ENCODE results near the gene CYP4A22.
"Not testable (repeated sequence)": the region's sequence is repeated elsewhere in the genome, so short reads cannot be mapped to it uniquely, and the experiment has no call there.

The CYP4A22 gene

DNA sequence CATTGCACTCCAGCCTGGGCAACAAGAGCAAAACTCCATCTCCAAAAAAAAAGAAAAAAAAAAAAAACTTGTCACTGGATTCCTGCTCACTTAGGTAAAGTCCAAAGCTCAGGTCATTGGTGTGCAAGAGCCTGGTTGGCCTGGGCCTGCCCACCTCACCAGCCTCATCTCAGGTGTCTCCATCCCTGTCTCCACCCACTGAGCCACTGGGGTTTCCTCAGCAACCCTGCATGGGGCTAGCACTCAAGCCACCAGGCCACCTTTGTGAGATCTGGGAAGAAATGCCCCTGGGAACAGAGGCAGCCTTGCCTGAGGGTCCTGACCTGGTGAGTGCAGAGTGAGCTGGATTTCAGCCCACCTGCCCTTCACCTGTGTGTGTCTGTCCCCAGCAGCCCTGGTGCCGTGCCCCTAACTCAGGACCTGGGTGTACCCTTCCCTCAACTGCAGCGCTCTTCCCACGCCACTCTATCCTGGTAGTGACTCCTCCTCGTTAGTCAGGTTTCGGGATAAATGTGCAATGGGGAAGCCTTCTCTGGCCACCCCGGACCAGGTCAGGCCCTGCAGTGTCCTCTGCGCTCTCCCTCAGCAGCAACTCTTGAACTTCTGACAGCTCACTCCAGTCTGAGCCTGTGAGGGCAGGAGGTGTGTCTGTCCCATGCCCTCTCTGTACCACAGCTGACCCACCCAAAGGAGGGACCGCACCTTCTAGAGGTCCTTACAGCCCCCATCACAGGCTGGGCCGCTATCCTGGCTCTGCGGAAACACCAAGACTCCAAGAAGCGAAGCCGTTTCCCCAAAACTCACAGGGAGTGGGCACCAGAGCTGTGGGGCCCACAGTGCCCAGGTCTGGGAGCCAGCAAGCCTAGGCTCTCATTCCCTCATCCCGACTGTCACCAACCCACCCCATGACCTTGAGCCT lies 49.3 kb downstream of the CYP4A22 start:
- DNase-seq (ENCODE audit: low spot score) = peak; percentile 63

DNA sequence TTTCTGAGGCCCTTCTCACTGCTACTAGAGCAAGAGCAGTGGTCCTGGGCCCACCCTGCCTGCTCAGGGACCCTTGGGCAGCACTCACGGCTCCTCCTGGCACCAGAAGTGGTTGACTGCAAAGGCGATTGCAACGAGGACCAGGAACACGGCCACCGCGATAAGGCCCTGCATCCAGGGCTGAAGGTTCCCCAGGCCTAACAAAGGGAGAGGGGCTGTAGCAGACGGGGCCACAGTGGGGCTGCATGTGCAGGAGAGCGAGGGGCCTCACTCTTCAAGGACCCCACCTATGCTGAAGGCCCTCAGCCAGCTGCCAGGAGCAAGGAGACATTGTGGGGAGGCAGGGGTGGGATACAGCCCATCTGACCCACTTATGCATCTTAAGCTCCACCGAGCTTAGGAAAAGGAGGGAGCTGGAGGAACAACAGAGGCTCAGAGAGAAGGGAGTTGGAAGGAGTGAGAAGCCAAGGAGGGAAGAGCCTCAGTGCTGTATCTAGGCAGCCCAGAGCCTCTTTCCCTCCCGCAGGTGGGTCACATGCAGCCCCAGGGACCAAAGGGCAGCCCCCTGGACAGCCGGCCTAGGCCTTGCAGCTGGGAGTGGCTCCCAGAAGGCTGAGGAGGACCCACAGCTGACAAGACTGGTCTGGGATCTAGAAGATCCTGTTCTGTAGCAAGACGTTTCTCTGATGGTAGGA lies 50.1 kb downstream of the CYP4A22 start:
- peak; percentile 17 for DNase-seq (ENCODE audit: low spot score)

GRCh38 chr1:47187926-47188250 lies 50.6 kb downstream of the CYP4A22 start:
- no peak for DNase-seq (ENCODE audit: low spot score)

DNA sequence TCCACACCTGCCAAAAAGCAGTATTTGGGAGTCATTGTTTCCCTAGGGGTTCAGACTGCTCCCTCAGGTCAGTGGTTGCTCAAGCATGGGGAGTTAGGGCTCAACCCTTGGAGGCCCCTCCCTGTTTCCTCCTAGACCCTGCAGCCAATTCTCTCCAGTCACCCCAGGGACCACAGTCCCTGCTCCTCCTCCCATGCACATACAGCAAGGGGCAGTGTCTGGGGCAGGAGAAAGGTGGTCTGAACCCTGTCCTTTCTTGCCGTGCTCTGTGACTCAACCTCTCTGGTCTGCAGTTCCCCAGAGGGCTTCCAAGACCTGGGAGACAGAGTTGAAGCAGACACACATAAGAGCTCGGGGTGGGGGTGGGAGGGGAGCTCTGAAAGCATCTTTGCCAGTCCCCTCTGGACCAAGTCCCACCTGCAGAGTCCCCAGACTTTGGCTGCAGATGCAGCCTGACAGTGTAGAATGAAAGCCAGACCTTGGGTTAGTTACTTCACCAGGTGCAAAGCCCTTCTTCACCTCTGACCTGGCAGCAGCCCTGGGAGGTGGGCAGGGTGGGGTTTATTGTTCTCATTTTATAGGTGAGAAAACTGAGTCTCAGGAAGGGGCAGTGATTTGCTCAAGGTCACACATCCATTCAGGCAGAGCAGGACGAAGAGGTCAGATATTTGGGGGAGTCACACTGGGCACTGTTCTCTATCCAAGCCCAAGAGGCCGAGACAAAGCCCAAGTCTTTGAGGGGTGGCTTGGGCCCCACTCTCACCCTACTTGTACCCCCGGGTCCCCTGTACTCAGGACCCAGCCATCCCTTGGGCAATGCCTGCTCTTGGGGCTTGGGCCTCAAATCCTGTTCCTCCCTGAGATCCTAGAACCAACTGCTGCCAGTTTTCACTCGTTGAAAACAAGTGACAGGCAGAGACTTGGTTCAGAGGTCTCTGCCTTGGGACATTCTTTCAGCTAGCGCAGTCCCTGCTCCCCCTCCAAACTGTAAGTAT lies 51.8 kb downstream of the CYP4A22 start:
- DNase-seq (ENCODE audit: low spot score) = peak; percentile 36

- DNase-seq (ENCODE audit: low spot score) = peak; percentile 100
These were observed 52.7 kb downstream of the CYP4A22 start, which contains the start of gene PDZK1IP1 for GRCh38 chr1:47189844-47190508. PDZK1IP1 (minus strand) TSS chr1:47190036; CDS start chr1:47189932, 104 bp downstream.

GRCh38 chr1:47190509-47190855 lies 53.2 kb downstream of the CYP4A22 start:
- no peak for DNase-seq (ENCODE audit: low spot score)

- no peak for DNase-seq (ENCODE audit: low spot score)
These were observed 53.6 kb downstream of the CYP4A22 start for GRCh38 chr1:47190857-47191256.

DNA sequence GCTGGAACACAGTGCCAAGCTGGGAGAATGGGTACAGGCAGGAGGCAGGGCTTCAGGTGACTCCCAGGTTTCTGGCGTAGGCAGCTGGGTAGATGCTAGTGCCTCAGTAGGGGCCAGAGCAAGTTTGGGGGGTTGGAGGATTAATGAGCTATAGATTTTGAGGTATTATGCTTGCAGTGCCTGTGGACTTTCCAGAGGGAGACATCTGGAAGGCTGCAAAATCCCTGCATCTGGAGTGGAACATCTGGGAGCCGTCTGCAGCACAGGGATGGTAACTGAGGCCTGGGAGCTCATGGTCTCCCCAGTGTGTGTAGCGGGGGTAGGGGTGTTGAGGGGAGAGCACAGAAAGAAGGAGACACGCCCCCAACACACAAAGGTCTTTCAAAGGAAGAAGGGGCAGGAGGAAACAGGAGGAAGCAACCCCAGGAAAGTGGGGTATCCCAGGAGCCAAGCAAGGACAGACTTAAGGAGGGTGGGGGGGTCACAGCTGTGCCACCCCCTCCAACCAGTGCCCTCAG lies 54.8 kb downstream of the CYP4A22 start:
- DNase-seq (ENCODE audit: low spot score) = no peak

- peak; percentile 79 for DNase-seq (ENCODE audit: low spot score)
These were observed 55.5 kb downstream of the CYP4A22 start for GRCh38 chr1:47192458-47193384.

- not testable (repeated sequence) for DNase-seq (ENCODE audit: low spot score)
These were observed 56.3 kb downstream of the CYP4A22 start for GRCh38 chr1:47193496-47193895.

GRCh38 chr1:47194311-47194710 lies 57.1 kb downstream of the CYP4A22 start:
- DNase-seq (ENCODE audit: low spot score) = no peak

- DNase-seq (ENCODE audit: low spot score) = not testable (repeated sequence)
These were observed 58.7 kb downstream of the CYP4A22 start for GRCh38 chr1:47195981-47196380.

GRCh38 chr1:47196622-47197021 lies 59.4 kb downstream of the CYP4A22 start:
- no peak for DNase-seq (ENCODE audit: low spot score)

- DNase-seq (ENCODE audit: low spot score) = no peak
These were observed 61.0 kb downstream of the CYP4A22 start for GRCh38 chr1:47198214-47198613.
